Measurements from ENCODE around the gene ZNF668. TPM values are rescaled to one million over a fixed set of nuclear protein-coding genes. Genes with fewer than 3 reads are reported as not detected.

Gene ZNF668
- total and polyA plus RNA-seq, 2 of the 13 experiments (the other 11 are each of a cell fraction or from before 2014, with no cell fraction given): 3.8 to 9.8 TPM

- TF ChIP-seq ARID5B (CRISPR knock-in tag; IDR thresholded peaks at IDR 0.05) (peak; percentile 43), ZSCAN21 (CRISPR knock-in tag; IDR thresholded peaks at IDR 0.05; ENCODE audit: borderline replicate concordance) (0 out of 2 replicates have a peak, but pooled peaks have one; percentile 27), ZNF234 (CRISPR knock-in tag; conservative IDR thresholded peaks at IDR 0.05) (no peak), ZNF414 (CRISPR knock-in tag; IDR thresholded peaks at IDR 0.05) (peak; percentile 54), ZNF703 (CRISPR knock-in tag; IDR thresholded peaks at IDR 0.05; ENCODE audit: borderline replicate concordance) (no peak), MTF1 (CRISPR knock-in tag; IDR thresholded peaks at IDR 0.05) (no peak; the same call in 1 of the 2 replicates), FOXP4 (CRISPR knock-in tag; IDR thresholded peaks at IDR 0.05) (no peak), CHCHD3 (CRISPR knock-in tag; IDR thresholded peaks at IDR 0.05) (0 out of 2 replicates have a peak, but pooled peaks have one; percentile 6), ZNF816 (CRISPR knock-in tag; IDR thresholded peaks at IDR 0.05; ENCODE audit: borderline replicate concordance) (no peak), CCAR2 (optimal IDR thresholded peaks at IDR 0.05; ENCODE audit: low read depth, low read length) (peak; percentile 27), ZNF33A (CRISPR knock-in tag; IDR thresholded peaks at IDR 0.05; ENCODE audit: borderline replicate concordance) (no peak), NFE2L1 (CRISPR knock-in tag; IDR thresholded peaks at IDR 0.05; ENCODE audit: borderline replicate concordance) (no peak), SIN3A (IDR thresholded peaks at IDR 0.05; ENCODE audit: borderline replicate concordance, low read depth, low read length) (peak; percentile 79; the same call in 1 of the 2 replicates), MBD4 (IDR thresholded peaks at IDR 0.05; ENCODE audit: borderline replicate concordance, low read length) (no peak), ZNF354B (CRISPR knock-in tag; IDR thresholded peaks at IDR 0.05) (no peak), ZNF556 (CRISPR knock-in tag; IDR thresholded peaks at IDR 0.05; ENCODE audit: borderline replicate concordance) (peak; percentile 51; the same call in 1 of the 2 replicates), CREB3 (CRISPR knock-in tag; IDR thresholded peaks at IDR 0.05) (0 out of 2 replicates have a peak, but pooled peaks have one; percentile 68), NAIF1 (CRISPR knock-in tag; IDR thresholded peaks at IDR 0.05; ENCODE audit: borderline replicate concordance) (peak; percentile 84; the same call in 1 of the 2 replicates)
- TF ChIP-seq, protein P1, sequence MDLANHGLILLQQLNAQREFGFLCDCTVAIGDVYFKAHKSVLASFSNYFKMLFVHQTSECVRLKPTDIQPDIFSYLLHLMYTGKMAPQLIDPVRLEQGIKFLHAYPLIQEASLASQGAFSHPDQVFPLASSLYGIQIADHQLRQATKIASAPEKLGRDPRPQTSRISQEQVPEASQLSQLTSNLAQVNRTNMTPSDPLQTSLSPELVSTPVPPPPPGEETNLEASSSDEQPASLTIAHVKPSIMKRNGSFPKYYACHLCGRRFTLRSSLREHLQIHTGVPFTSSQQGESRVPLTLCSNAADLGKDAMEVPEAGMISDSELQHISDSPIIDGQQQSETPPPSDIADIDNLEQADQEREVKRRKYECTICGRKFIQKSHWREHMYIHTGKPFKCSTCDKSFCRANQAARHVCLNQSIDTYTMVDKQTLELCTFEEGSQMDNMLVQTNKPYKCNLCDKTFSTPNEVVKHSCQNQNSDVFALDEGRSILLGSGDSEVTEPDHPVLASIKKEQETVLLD (CRISPR knock-in tag; IDR thresholded peaks at IDR 0.05; ENCODE audit: low read depth): no peak; the same call in 1 of the 2 replicates
Measured at GRCh38 chr16:31073142-31073969, 684 bp downstream of the ZNF668 start (continued).

All from HepG2 (cell line).